ENCODE measurements around the gene GPR31. TPM values are rescaled to one million over a fixed set of nuclear protein-coding genes. Genes with fewer than 3 reads are reported as not detected.
A peak's percentile ranks its signal among the peaks of the same experiment; 100 is the strongest.
"Not testable (repeated sequence)": the region's sequence is repeated elsewhere in the genome, so short reads cannot be mapped to it uniquely, and the experiment has no call there.

The GPR31 gene
- total and polyA plus RNA-seq, 2 donors (not counting 1 experiment from before 2014, with no cell fraction given) = not detected

DNA sequence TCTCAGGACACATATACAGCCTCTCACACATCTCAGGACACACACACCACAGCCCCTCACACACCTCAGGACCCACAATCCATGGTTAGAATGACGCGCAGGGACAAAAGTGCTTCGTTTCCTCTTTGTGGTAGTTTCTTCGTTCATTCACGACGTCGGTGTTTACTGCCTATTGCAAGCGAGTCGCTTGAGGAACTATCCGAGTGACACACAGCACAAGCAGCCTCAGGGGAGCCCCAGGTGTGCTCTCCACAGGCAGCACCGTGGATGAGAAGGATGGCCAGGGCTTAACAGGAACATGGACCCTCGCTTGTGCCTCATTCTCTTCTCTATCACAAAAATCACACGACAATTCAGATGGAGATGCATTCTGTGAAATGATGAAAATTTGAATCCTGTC is 12.1 kb upstream of the GPR31 start:
- H3K4me1 Mint-ChIP-seq; POLR2A ChIA-PET; H3K9me3 ChIP-seq (ENCODE audit: control extremely low read depth in 1 of 3, control insufficient read depth in 2 of 3, insufficient read depth in 1 of 3, low read length in 2 of 3); H3K4me3 ChIP-seq (ENCODE audit: control extremely low read depth in 1 of 5, extremely low read depth in 1 of 5, insufficient read depth in 1 of 5, low read depth in 2 of 5, low read length in 4 of 5); H3K27ac ChIP-seq (ENCODE audit: low read length in 2 of 2); H3K36me3 ChIP-seq (replicated peaks in 1 of 2; ENCODE audit: control extremely low read depth in 1 of 2, control insufficient read depth in 1 of 2, extremely low read depth in 1 of 2, insufficient read depth in 2 of 2, low read length in 1 of 2); H4K20me1 ChIP-seq (ENCODE audit: control insufficient read depth, insufficient read depth, low read length, poor library complexity, severe bottlenecking); H3K4me2 ChIP-seq (replicated peaks; ENCODE audit: low read depth, low read length, poor library complexity, severe bottlenecking); CTCF ChIA-PET; H3K9me3 Mint-ChIP-seq (ENCODE audit: insufficient read depth); H3K4me1 ChIP-seq (ENCODE audit: control insufficient read depth in 2 of 2, insufficient read depth in 2 of 2, low read length in 2 of 2); H3K9ac ChIP-seq (ENCODE audit: low read length); H2AFZ ChIP-seq (ENCODE audit: insufficient read depth, low read depth, low read length, poor library complexity, severe bottlenecking); DNase-seq; H3K79me2 ChIP-seq (ENCODE audit: control insufficient read depth, insufficient read depth, low read length); H3K27me3 ChIP-seq (replicated peaks in 1 of 4; ENCODE audit: control extremely low read depth in 1 of 4, control insufficient read depth in 3 of 4, insufficient read depth in 4 of 4, low read length in 3 of 4); intact Hi-C loops (cut with micrococcal nuclease): not testable (repeated sequence)
- H3K4me3 Mint-ChIP-seq = peak overlapping the region; percentile 56
- no CpG with 5 or more reads among the region's 13 CpGs for WGBS (ENCODE audit: insufficient coverage)
- H3K27ac Mint-ChIP-seq = peak overlapping the region; percentile 73
- ATAC-seq (ENCODE audit: low read depth) = peak; percentile 77
- H3K27me3 Mint-ChIP-seq = peaks cover 11% of the 10 kb centered on the region

DNA sequence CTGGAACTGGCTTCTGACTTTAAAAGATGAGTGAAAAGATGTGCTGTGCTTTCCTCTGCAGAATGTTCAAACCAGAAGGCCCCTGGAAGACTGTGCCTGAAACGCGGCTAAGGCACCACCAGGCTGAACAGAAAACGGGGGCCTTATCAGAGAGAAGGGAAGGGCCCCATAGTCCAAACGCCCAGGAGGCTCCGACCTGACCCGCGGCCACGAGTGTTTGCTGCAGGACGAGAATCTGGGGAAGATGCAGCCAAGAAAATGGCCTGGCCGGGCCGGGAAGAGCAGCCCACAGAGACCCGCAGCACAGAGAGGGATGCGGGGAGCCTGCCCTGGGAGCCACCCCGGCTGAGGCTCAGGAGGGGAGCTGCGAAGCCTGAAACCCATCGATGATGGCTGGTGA is 10.5 kb upstream of the GPR31 start:
- H3K27ac Mint-ChIP-seq; H4K20me1 ChIP-seq (ENCODE audit: control insufficient read depth, insufficient read depth, low read length, poor library complexity, severe bottlenecking); H3K9ac ChIP-seq (ENCODE audit: low read length); H3K36me3 ChIP-seq (replicated peaks in 1 of 2; ENCODE audit: control extremely low read depth in 1 of 2, control insufficient read depth in 1 of 2, extremely low read depth in 1 of 2, insufficient read depth in 2 of 2, low read length in 1 of 2); H3K4me2 ChIP-seq (replicated peaks; ENCODE audit: low read depth, low read length, poor library complexity, severe bottlenecking); CTCF ChIA-PET; H3K27me3 ChIP-seq (replicated peaks in 1 of 4; ENCODE audit: control extremely low read depth in 1 of 4, control insufficient read depth in 3 of 4, insufficient read depth in 4 of 4, low read length in 3 of 4); H3K4me1 ChIP-seq (ENCODE audit: control insufficient read depth in 2 of 2, insufficient read depth in 2 of 2, low read length in 2 of 2); H3K9me3 Mint-ChIP-seq (ENCODE audit: insufficient read depth); intact Hi-C loops (cut with micrococcal nuclease); H3K4me3 Mint-ChIP-seq; H3K79me2 ChIP-seq (ENCODE audit: control insufficient read depth, insufficient read depth, low read length); H3K4me3 ChIP-seq (ENCODE audit: control extremely low read depth in 1 of 5, extremely low read depth in 1 of 5, insufficient read depth in 1 of 5, low read depth in 2 of 5, low read length in 4 of 5); H2AFZ ChIP-seq (ENCODE audit: insufficient read depth, low read depth, low read length, poor library complexity, severe bottlenecking); H3K27ac ChIP-seq (ENCODE audit: low read length in 2 of 2); POLR2A ChIA-PET; ATAC-seq (ENCODE audit: low read depth); DNase-seq; H3K27me3 Mint-ChIP-seq; H3K9me3 ChIP-seq (ENCODE audit: control extremely low read depth in 1 of 3, control insufficient read depth in 2 of 3, insufficient read depth in 1 of 3, low read length in 2 of 3); H3K4me1 Mint-ChIP-seq: not testable (repeated sequence)
- 81% methylated on average over 7 of the region's 16 CpGs for WGBS (ENCODE audit: insufficient coverage)

DNA sequence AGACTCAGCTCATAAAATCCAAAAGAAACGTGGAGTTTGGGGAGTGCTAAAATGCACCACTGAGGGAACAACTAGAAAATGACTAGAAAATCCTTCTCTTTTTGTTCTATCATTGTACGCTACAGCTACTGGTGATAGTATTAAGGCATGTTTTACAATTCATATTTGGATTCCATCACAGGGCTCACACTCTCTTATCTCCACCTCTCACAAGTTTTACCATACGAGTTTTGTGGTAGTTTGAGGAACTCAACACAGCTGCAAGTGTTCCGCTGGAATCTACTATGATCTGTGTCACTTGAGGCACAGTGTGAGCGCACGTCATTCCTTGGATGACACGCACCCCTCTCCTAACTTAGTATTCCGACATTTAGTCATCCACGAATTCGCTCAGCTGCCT is 9.9 kb upstream of the GPR31 start:
- H3K36me3 ChIP-seq (replicated peaks in 1 of 2; ENCODE audit: control extremely low read depth in 1 of 2, control insufficient read depth in 1 of 2, extremely low read depth in 1 of 2, insufficient read depth in 2 of 2, low read length in 1 of 2); H3K4me3 ChIP-seq (ENCODE audit: control extremely low read depth in 1 of 5, extremely low read depth in 1 of 5, insufficient read depth in 1 of 5, low read depth in 2 of 5, low read length in 4 of 5); CTCF ChIA-PET; H4K20me1 ChIP-seq (ENCODE audit: control insufficient read depth, insufficient read depth, low read length, poor library complexity, severe bottlenecking); ATAC-seq (ENCODE audit: low read depth); H3K27me3 ChIP-seq (replicated peaks in 1 of 4; ENCODE audit: control extremely low read depth in 1 of 4, control insufficient read depth in 3 of 4, insufficient read depth in 4 of 4, low read length in 3 of 4); H3K4me3 Mint-ChIP-seq; H3K9me3 ChIP-seq (ENCODE audit: control extremely low read depth in 1 of 3, control insufficient read depth in 2 of 3, insufficient read depth in 1 of 3, low read length in 2 of 3); H3K79me2 ChIP-seq (ENCODE audit: control insufficient read depth, insufficient read depth, low read length); H3K4me2 ChIP-seq (replicated peaks; ENCODE audit: low read depth, low read length, poor library complexity, severe bottlenecking); H3K4me1 ChIP-seq (ENCODE audit: control insufficient read depth in 2 of 2, insufficient read depth in 2 of 2, low read length in 2 of 2); H3K27ac ChIP-seq (ENCODE audit: low read length in 2 of 2); DNase-seq; H3K9me3 Mint-ChIP-seq (ENCODE audit: insufficient read depth); H3K27me3 Mint-ChIP-seq; intact Hi-C loops (cut with micrococcal nuclease); H3K4me1 Mint-ChIP-seq; H3K27ac Mint-ChIP-seq; H2AFZ ChIP-seq (ENCODE audit: insufficient read depth, low read depth, low read length, poor library complexity, severe bottlenecking); POLR2A ChIA-PET; H3K9ac ChIP-seq (ENCODE audit: low read length): not testable (repeated sequence)
- WGBS (ENCODE audit: insufficient coverage) = no CpG with 5 or more reads among the region's 10 CpGs
